Measurements from ENCODE around the gene GP9. TPM values are rescaled to one million over a fixed set of nuclear protein-coding genes. Genes with fewer than 3 reads are reported as not detected.

Gene GP9
- total and polyA plus RNA-seq, 9 of the 15 experiments (the other 6 are each of a cell fraction or from before 2014, with no cell fraction given): not detected

- TF ChIP-seq, protein P1, sequence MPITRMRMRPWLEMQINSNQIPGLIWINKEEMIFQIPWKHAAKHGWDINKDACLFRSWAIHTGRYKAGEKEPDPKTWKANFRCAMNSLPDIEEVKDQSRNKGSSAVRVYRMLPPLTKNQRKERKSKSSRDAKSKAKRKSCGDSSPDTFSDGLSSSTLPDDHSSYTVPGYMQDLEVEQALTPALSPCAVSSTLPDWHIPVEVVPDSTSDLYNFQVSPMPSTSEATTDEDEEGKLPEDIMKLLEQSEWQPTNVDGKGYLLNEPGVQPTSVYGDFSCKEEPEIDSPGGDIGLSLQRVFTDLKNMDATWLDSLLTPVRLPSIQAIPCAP (CRISPR knock-in tag; IDR thresholded peaks at IDR 0.05; ENCODE audit: borderline replicate concordance): no peak
- no peak for TF ChIP-seq TCF7 (IDR thresholded peaks at IDR 0.05; ENCODE audit: borderline replicate concordance)
- TF ChIP-seq, protein P2, sequence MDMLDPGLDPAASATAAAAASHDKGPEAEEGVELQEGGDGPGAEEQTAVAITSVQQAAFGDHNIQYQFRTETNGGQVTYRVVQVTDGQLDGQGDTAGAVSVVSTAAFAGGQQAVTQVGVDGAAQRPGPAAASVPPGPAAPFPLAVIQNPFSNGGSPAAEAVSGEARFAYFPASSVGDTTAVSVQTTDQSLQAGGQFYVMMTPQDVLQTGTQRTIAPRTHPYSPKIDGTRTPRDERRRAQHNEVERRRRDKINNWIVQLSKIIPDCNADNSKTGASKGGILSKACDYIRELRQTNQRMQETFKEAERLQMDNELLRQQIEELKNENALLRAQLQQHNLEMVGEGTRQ (CRISPR knock-in tag; IDR thresholded peaks at IDR 0.05): peak; percentile 85
- TF ChIP-seq, protein P3, sequence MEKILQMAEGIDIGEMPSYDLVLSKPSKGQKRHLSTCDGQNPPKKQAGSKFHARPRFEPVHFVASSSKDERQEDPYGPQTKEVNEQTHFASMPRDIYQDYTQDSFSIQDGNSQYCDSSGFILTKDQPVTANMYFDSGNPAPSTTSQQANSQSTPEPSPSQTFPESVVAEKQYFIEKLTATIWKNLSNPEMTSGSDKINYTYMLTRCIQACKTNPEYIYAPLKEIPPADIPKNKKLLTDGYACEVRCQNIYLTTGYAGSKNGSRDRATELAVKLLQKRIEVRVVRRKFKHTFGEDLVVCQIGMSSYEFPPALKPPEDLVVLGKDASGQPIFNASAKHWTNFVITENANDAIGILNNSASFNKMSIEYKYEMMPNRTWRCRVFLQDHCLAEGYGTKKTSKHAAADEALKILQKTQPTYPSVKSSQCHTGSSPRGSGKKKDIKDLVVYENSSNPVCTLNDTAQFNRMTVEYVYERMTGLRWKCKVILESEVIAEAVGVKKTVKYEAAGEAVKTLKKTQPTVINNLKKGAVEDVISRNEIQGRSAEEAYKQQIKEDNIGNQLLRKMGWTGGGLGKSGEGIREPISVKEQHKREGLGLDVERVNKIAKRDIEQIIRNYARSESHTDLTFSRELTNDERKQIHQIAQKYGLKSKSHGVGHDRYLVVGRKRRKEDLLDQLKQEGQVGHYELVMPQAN (IDR thresholded peaks at IDR 0.05; ENCODE audit: borderline replicate concordance): no peak
- peak; percentile 73 for TF ChIP-seq EGR1 (conservative IDR thresholded peaks at IDR 0.05)
- peak; percentile 68 for TF ChIP-seq EP300 (IDR thresholded peaks at IDR 0.05; ENCODE audit: low read length)
- peak; percentile 98 for TF ChIP-seq KDM1A (IDR thresholded peaks at IDR 0.05)
- peak; percentile 42; the same call in 1 of the 2 replicates for TF ChIP-seq PHB2 (IDR thresholded peaks at IDR 0.05; ENCODE audit: low read depth)
- TF ChIP-seq NR2C2 (CRISPR knock-in tag; IDR thresholded peaks at IDR 0.05): 0 out of 2 replicates have a peak, but pooled peaks have one; percentile 9
- TF ChIP-seq NR2C2 (tag; IDR thresholded peaks at IDR 0.05): no peak
- TF ChIP-seq, protein P4, sequence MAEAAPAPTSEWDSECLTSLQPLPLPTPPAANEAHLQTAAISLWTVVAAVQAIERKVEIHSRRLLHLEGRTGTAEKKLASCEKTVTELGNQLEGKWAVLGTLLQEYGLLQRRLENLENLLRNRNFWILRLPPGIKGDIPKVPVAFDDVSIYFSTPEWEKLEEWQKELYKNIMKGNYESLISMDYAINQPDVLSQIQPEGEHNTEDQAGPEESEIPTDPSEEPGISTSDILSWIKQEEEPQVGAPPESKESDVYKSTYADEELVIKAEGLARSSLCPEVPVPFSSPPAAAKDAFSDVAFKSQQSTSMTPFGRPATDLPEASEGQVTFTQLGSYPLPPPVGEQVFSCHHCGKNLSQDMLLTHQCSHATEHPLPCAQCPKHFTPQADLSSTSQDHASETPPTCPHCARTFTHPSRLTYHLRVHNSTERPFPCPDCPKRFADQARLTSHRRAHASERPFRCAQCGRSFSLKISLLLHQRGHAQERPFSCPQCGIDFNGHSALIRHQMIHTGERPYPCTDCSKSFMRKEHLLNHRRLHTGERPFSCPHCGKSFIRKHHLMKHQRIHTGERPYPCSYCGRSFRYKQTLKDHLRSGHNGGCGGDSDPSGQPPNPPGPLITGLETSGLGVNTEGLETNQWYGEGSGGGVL (CRISPR knock-in tag; IDR thresholded peaks at IDR 0.05): no peak
- no peak for TF ChIP-seq ADNP (tag; IDR thresholded peaks at IDR 0.05)
- TF ChIP-seq, protein P5, sequence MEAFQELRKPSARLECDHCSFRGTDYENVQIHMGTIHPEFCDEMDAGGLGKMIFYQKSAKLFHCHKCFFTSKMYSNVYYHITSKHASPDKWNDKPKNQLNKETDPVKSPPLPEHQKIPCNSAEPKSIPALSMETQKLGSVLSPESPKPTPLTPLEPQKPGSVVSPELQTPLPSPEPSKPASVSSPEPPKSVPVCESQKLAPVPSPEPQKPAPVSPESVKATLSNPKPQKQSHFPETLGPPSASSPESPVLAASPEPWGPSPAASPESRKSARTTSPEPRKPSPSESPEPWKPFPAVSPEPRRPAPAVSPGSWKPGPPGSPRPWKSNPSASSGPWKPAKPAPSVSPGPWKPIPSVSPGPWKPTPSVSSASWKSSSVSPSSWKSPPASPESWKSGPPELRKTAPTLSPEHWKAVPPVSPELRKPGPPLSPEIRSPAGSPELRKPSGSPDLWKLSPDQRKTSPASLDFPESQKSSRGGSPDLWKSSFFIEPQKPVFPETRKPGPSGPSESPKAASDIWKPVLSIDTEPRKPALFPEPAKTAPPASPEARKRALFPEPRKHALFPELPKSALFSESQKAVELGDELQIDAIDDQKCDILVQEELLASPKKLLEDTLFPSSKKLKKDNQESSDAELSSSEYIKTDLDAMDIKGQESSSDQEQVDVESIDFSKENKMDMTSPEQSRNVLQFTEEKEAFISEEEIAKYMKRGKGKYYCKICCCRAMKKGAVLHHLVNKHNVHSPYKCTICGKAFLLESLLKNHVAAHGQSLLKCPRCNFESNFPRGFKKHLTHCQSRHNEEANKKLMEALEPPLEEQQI (IDR thresholded peaks at IDR 0.05): 0 out of 2 replicates have a peak, but pooled peaks have one; percentile 22
- TF ChIP-seq SMARCE1 (IDR thresholded peaks at IDR 0.05): peak; percentile 56
- TF ChIP-seq NCOA1 (IDR thresholded peaks at IDR 0.05; ENCODE audit: low read depth): peak; percentile 39; the same call in 1 of the 2 replicates
- TF ChIP-seq ATF1 (CRISPR knock-in tag; IDR thresholded peaks at IDR 0.05): no peak
- TF ChIP-seq ATF1 (tag; IDR thresholded peaks at IDR 0.05): peak; percentile 64
- no peak for TF ChIP-seq POU5F1 (IDR thresholded peaks at IDR 0.05; ENCODE audit: borderline replicate concordance, low read depth, low read length, partially characterized antibody)
- no peak for TF ChIP-seq SREBF2 (CRISPR knock-in tag; IDR thresholded peaks at IDR 0.05)
- no peak for TF ChIP-seq ETV6 (IDR thresholded peaks at IDR 0.05; ENCODE audit: borderline replicate concordance in 1 of 2, low read depth in 2 of 2, low read length in 1 of 2)
- TF ChIP-seq ETV6 (CRISPR knock-in tag; IDR thresholded peaks at IDR 0.05; ENCODE audit: borderline replicate concordance): no peak
These were observed 43.7 kb upstream of the GP9 start (continued) for GRCh38 chr3:129016720-129017483.
